Measurements from ENCODE around the gene SYT13.
A peak's percentile ranks its signal among the peaks of the same experiment; 100 is the strongest.
"Not testable (repeated sequence)": the region's sequence is repeated elsewhere in the genome, so short reads cannot be mapped to it uniquely, and the experiment has no call there.

Gene SYT13

DNA sequence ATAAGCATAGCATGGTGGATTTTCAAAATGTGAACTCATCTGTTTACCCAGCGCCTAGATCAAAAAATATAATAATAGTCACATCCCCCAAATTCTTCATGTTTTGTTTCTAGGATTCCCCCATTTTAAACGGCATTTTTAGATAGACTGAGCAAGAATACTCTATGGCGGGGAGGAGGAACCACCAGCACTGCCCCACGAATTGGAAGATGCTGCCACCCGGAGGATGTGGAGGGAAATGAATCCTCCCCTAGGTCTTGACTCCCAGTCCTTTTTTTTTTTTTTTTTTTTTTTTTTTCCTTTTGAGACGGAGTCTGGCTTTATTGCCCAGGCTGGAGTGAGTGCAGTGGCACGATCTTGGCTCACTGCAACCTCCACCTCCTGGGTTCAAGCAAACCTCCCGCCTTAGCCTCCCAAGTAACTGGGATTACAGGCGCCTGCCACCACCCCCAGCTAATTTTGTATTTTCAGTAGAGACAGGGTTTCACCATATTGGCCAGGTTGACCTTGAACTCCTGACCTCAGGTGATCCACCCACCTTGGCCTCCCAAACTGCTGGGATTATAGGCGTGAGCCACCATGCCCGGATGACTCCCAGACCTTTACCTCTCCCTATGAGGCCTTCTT, 7.5 kb upstream of the SYT13 start:
- not testable (repeated sequence) for H3K9ac ChIP-seq (ENCODE audit: low read depth, low read length); H3K36me3 ChIP-seq (ENCODE audit: insufficient read depth, low read length); H3K4me1 ChIP-seq (ENCODE audit: insufficient read depth, low read length); H3K27me3 ChIP-seq (ENCODE audit: insufficient read depth, low read length); H3K4me3 ChIP-seq (ENCODE audit: low read length); H3K9me3 ChIP-seq (ENCODE audit: insufficient read depth, low read depth, low read length); H3K27ac ChIP-seq (ENCODE audit: low read depth, low read length)
- 45% methylated on average over 9 of the region's 11 CpGs for whole genome bisulfite sequencing

GRCh38 chr11:45290586-45290985, 4.4 kb upstream of the SYT13 start:
- Histone ChIP-seq H3K27me3 (ENCODE audit: insufficient read depth, low read length) (peaks cover 4% of the 10 kb centered on the region), H3K27ac (ENCODE audit: low read depth, low read length) (no peak overlapping the region), H3K4me3 (ENCODE audit: low read length) (no peak overlapping the region), H3K9me3 (ENCODE audit: insufficient read depth, low read depth, low read length) (no peaks in the 10 kb centered on the region), H3K36me3 (ENCODE audit: insufficient read depth, low read length) (no peaks in the 10 kb centered on the region), H3K9ac (ENCODE audit: low read depth, low read length) (no peak overlapping the region), H3K4me1 (ENCODE audit: insufficient read depth, low read length) (no peaks in the 10 kb centered on the region)
- 96% methylated on average over 1 of the region's 1 CpG for WGBS

DNA sequence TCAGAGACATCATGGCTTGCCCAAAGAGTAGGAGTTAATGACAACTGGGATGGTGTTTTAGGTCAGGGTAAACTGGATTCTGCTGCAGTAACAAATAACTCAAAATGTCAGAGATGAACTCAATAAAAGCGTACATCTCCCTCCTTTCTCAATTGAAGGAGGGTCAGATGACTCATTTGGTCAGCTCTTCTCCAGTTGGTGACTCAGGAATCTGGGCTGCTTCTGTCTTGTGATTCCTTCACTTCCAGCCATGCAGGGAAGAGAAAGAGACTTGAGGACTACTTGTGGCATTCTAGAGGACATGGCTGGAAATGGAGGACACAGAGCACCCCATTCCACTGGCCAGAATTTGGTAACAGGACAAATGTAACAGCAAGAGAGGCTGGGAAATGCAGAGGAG, 3.2 kb upstream of the SYT13 start:
- 0 out of 2 replicates have a peak, but pooled peaks cover 3% of the 10 kb centered on the region for H3K4me1 ChIP-seq (ENCODE audit: insufficient read depth, low read length)
- no peak overlapping the region for H3K27ac ChIP-seq (ENCODE audit: low read depth, low read length)
- H3K9me3 ChIP-seq (ENCODE audit: insufficient read depth, low read depth, low read length) = no peaks in the 10 kb centered on the region
- peaks cover 17% of the 10 kb centered on the region for H3K27me3 ChIP-seq (ENCODE audit: insufficient read depth, low read length)
- no peak overlapping the region for H3K9ac ChIP-seq (ENCODE audit: low read depth, low read length)
- WGBS = 88% methylated on average over 1 of the region's 1 CpG
- no peaks in the 10 kb centered on the region for H3K36me3 ChIP-seq (ENCODE audit: insufficient read depth, low read length)
- H3K4me3 ChIP-seq (ENCODE audit: low read length) = no peak overlapping the region

GRCh38 chr11:45288339-45288738, 2.2 kb upstream of the SYT13 start:
- no peak overlapping the region for H3K4me3 ChIP-seq (ENCODE audit: low read length)
- no peaks in the 10 kb centered on the region for H3K36me3 ChIP-seq (ENCODE audit: insufficient read depth, low read length)
- WGBS = 100% methylated on average over 1 of the region's 2 CpGs
- peaks cover 24% of the 10 kb centered on the region for H3K27me3 ChIP-seq (ENCODE audit: insufficient read depth, low read length)
- 0 out of 2 replicates have a peak, but pooled peaks cover 3% of the 10 kb centered on the region for H3K4me1 ChIP-seq (ENCODE audit: insufficient read depth, low read length)
- H3K9me3 ChIP-seq (ENCODE audit: insufficient read depth, low read depth, low read length) = no peaks in the 10 kb centered on the region
- H3K27ac ChIP-seq (ENCODE audit: low read depth, low read length) = no peak overlapping the region
- no peak overlapping the region for H3K9ac ChIP-seq (ENCODE audit: low read depth, low read length)

- H3K27me3 ChIP-seq (ENCODE audit: insufficient read depth, low read length) = peaks cover 24% of the 10 kb centered on the region
- 0 out of 2 replicates have a peak, but pooled peaks cover 3% of the 10 kb centered on the region for H3K4me1 ChIP-seq (ENCODE audit: insufficient read depth, low read length)
- no peaks in the 10 kb centered on the region for H3K36me3 ChIP-seq (ENCODE audit: insufficient read depth, low read length)
- H3K9me3 ChIP-seq (ENCODE audit: insufficient read depth, low read depth, low read length) = no peaks in the 10 kb centered on the region
- H3K4me3 ChIP-seq (ENCODE audit: low read length) = no peak overlapping the region
- H3K9ac ChIP-seq (ENCODE audit: low read depth, low read length) = no peak overlapping the region
- H3K27ac ChIP-seq (ENCODE audit: low read depth, low read length) = no peak overlapping the region
- 64% methylated on average over 3 of the region's 3 CpGs for WGBS
These were observed 1.3 kb upstream of the SYT13 start for GRCh38 chr11:45287316-45287903.

- 9% methylated on average over 13 of the region's 13 CpGs for WGBS
- Histone ChIP-seq H3K27ac (ENCODE audit: low read depth, low read length) (no peak overlapping the region), H3K4me3 (ENCODE audit: low read length) (peak overlapping the region; percentile 79), H3K9ac (ENCODE audit: low read depth, low read length) (no peak overlapping the region), H3K36me3 (ENCODE audit: insufficient read depth, low read length) (no peaks in the 10 kb centered on the region), H3K27me3 (ENCODE audit: insufficient read depth, low read length) (peaks cover 24% of the 10 kb centered on the region), H3K9me3 (ENCODE audit: insufficient read depth, low read depth, low read length) (no peaks in the 10 kb centered on the region), H3K4me1 (ENCODE audit: insufficient read depth, low read length) (0 out of 2 replicates have a peak, but pooled peaks cover 8% of the 10 kb centered on the region)
These were observed 802 bp downstream of the SYT13 start for GRCh38 chr11:45285250-45285828.

- H3K27me3 ChIP-seq (ENCODE audit: insufficient read depth, low read length) = peaks cover 20% of the 10 kb centered on the region
- 0 out of 2 replicates have a peak, but pooled peaks cover 8% of the 10 kb centered on the region for H3K4me1 ChIP-seq (ENCODE audit: insufficient read depth, low read length)
- WGBS = 84% methylated on average over 6 of the region's 6 CpGs
These were observed 4.1 kb downstream of the SYT13 start for GRCh38 chr11:45282081-45282480.

GRCh38 chr11:45280449-45280848, 5.7 kb downstream of the SYT13 start:
- no peak overlapping the region for H3K9ac ChIP-seq (ENCODE audit: low read depth, low read length)
- WGBS = 73% methylated on average over 3 of the region's 3 CpGs
- no peak overlapping the region for H3K27ac ChIP-seq (ENCODE audit: low read depth, low read length)
- H3K4me1 ChIP-seq (ENCODE audit: insufficient read depth, low read length) = 0 out of 2 replicates have a peak, but pooled peaks cover 8% of the 10 kb centered on the region
- no peak overlapping the region for H3K4me3 ChIP-seq (ENCODE audit: low read length)
- peaks cover 12% of the 10 kb centered on the region for H3K9me3 ChIP-seq (ENCODE audit: insufficient read depth, low read depth, low read length)
- H3K27me3 ChIP-seq (ENCODE audit: insufficient read depth, low read length) = peaks cover 18% of the 10 kb centered on the region
- no peaks in the 10 kb centered on the region for H3K36me3 ChIP-seq (ENCODE audit: insufficient read depth, low read length)

More at GRCh38 chr11:45282081-45282480, 4.1 kb downstream of the SYT13 start:
- Histone ChIP-seq H3K27ac (ENCODE audit: low read depth, low read length) (no peak overlapping the region), H3K4me3 (ENCODE audit: low read length) (no peak overlapping the region), H3K9me3 (ENCODE audit: insufficient read depth, low read depth, low read length) (peaks cover 12% of the 10 kb centered on the region), H3K9ac (ENCODE audit: low read depth, low read length) (no peak overlapping the region), H3K36me3 (ENCODE audit: insufficient read depth, low read length) (no peaks in the 10 kb centered on the region)

GRCh38 chr11:45279645-45280044, 6.5 kb downstream of the SYT13 start:
- Histone ChIP-seq H3K27me3 (ENCODE audit: insufficient read depth, low read length) (peaks cover 10% of the 10 kb centered on the region), H3K4me3 (ENCODE audit: low read length) (no peak overlapping the region), H3K27ac (ENCODE audit: low read depth, low read length) (no peak overlapping the region), H3K4me1 (ENCODE audit: insufficient read depth, low read length) (0 out of 2 replicates have a peak, but pooled peaks cover 5% of the 10 kb centered on the region), H3K9me3 (ENCODE audit: insufficient read depth, low read depth, low read length) (peaks cover 12% of the 10 kb centered on the region), H3K9ac (ENCODE audit: low read depth, low read length) (no peak overlapping the region), H3K36me3 (ENCODE audit: insufficient read depth, low read length) (no peaks in the 10 kb centered on the region)
- 91% methylated on average over 2 of the region's 2 CpGs for WGBS

GRCh38 chr11:45278714-45279113, 7.4 kb downstream of the SYT13 start:
- H3K9me3 ChIP-seq (ENCODE audit: insufficient read depth, low read depth, low read length) = peaks cover 12% of the 10 kb centered on the region
- H3K36me3 ChIP-seq (ENCODE audit: insufficient read depth, low read length) = no peaks in the 10 kb centered on the region
- H3K4me1 ChIP-seq (ENCODE audit: insufficient read depth, low read length) = 0 out of 2 replicates have a peak, but pooled peaks cover 5% of the 10 kb centered on the region
- no peak overlapping the region for H3K9ac ChIP-seq (ENCODE audit: low read depth, low read length)
- peaks cover under 1% of the 10 kb centered on the region; the same call in 1 of the 2 replicates for H3K27me3 ChIP-seq (ENCODE audit: insufficient read depth, low read length)
- 92% methylated on average over 4 of the region's 4 CpGs for WGBS
- H3K27ac ChIP-seq (ENCODE audit: low read depth, low read length) = no peak overlapping the region
- no peak overlapping the region for H3K4me3 ChIP-seq (ENCODE audit: low read length)

GRCh38 chr11:45275828-45276227, 10.3 kb downstream of the SYT13 start:
- Histone ChIP-seq H3K27me3 (ENCODE audit: insufficient read depth, low read length) (no peaks in the 10 kb centered on the region), H3K9me3 (ENCODE audit: insufficient read depth, low read depth, low read length) (peaks cover 12% of the 10 kb centered on the region), H3K4me3 (ENCODE audit: low read length) (no peak overlapping the region), H3K9ac (ENCODE audit: low read depth, low read length) (no peak overlapping the region), H3K27ac (ENCODE audit: low read depth, low read length) (no peak overlapping the region), H3K4me1 (ENCODE audit: insufficient read depth, low read length) (no peaks in the 10 kb centered on the region), H3K36me3 (ENCODE audit: insufficient read depth, low read length) (no peaks in the 10 kb centered on the region)
- 92% methylated on average over 4 of the region's 4 CpGs for WGBS

Measured in HUES64 (cell line).